ENCODE data around the gene PCDHA11.

DNA sequence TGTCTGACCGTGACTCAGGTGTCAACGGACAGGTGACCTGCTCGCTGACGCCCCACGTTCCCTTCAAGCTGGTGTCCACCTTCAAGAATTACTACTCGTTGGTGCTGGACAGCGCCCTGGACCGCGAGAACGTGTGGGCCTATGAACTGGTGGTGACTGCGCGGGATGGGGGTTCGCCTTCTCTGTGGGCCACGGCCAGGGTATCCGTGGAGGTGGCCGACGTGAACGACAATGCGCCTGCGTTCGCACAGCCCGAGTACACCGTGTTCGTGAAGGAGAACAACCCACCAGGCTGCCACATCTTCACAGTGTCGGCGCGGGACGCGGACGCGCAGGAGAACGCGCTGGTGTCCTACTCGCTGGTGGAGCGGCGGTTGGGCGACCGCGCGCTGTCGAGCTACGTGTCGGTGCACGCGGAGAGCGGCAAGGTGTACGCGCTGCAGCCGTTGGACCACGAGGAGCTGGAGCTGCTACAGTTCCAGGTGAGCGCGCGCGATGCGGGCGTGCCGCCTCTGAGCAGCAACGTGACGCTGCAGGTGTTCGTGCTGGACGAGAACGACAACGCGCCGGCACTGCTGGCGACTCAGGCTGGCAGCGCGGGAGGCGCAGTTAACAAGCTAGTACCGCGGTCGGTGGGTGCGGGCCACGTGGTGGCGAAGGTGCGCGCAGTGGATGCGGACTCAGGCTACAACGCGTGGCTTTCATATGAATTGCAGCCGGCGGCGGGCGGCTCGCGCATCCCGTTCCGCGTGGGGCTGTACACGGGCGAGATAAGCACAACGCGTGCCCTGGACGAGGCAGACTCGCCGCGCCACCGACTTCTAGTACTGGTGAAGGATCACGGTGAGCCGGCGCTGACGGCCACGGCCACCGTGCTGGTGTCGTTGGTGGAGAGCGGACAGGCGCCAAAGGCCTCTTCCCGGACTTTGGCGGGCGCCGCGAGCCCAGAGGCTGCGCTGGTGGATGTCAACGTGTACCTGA is 1.8 kb downstream of the PCDHA11 start:
- TF ChIP-seq SUZ12 (IDR thresholded peaks at IDR 0.05) = no peak
- TF ChIP-seq SP1 (IDR thresholded peaks at IDR 0.05) = no peak
- no peak for TF ChIP-seq ZNF384 (IDR thresholded peaks at IDR 0.05)
- TF ChIP-seq ARNT (IDR thresholded peaks at IDR 0.05) = no peak
- TF ChIP-seq FOXM1 (IDR thresholded peaks at IDR 0.05; ENCODE audit: borderline replicate concordance) = no peak
- TF ChIP-seq FOXA1 (IDR thresholded peaks at IDR 0.05) = no peak
- no peak for TF ChIP-seq TARDBP (IDR thresholded peaks at IDR 0.05)
